Activated CD8-positive, alpha-beta T cell treated with anti-CD3 and anti-CD28 coated beads for 36 hours (primary cell): ENCODE results near the gene PLK3. TPM values are rescaled to one million over a fixed set of nuclear protein-coding genes. Genes with fewer than 3 reads are reported as not detected.

Experiments
- ATAC-seq: fragments of 200-7000 bp; cut with Tn5 transposase; one replicate; pipeline ENCODE4 v1.10.0; 2021; ENCODE audit warnings: mild to moderate bottlenecking, moderate library complexity
- CTCF ChIA-PET: fragments of 350-600 bp; sonication (Branson Sonifier 250); formaldehyde crosslinking; loops from one replicate; lab custom pipeline; 2021; ENCODE audit warnings: antibody characterized with exemption; lab: Charles Lee
- POLR2A ChIA-PET: fragments of 350-600 bp; sonication (Branson Sonifier 250); formaldehyde crosslinking; loops from one replicate; lab custom pipeline; 2021; ENCODE audit warnings: antibody characterized with exemption; lab: Charles Lee
- DNase-seq: peaks from one replicate; pipeline ENCODE4 v3.0.0-alpha.2; 2020
- H3K27ac Mint-ChIP-seq: one replicate; pipeline ENCODE4 v1.8.0; 2021; ENCODE audit warnings: mild to moderate bottlenecking, mixed read lengths
- H3K27me3 Mint-ChIP-seq: one replicate; pipeline ENCODE4 v1.8.0; 2021; ENCODE audit warnings: mixed read lengths
- H3K36me3 Mint-ChIP-seq: one replicate; pipeline ENCODE4 v1.8.0; 2021; ENCODE audit warnings: low read depth, mixed read lengths
- H3K4me1 Mint-ChIP-seq: one replicate; pipeline ENCODE4 v1.8.0; 2021; ENCODE audit warnings: low read depth, mixed read lengths
- H3K4me3 Mint-ChIP-seq: one replicate; pipeline ENCODE4 v1.8.0; 2021; ENCODE audit warnings: mild to moderate bottlenecking, moderate library complexity, mixed read lengths
- H3K9me3 Mint-ChIP-seq: one replicate; pipeline ENCODE4 v1.8.0; 2021; ENCODE audit warnings: mixed read lengths
- intact Hi-C: fragments of 100-400 bp; cut with micrococcal nuclease; formaldehyde crosslinking; loops from one replicate; pipeline ENCODE4 v1.10.0; 2022
- total RNA-seq, 2 experiments: library from RNA; stranded (reverse); gene quantifications; one replicate each; pipeline ENCODE4 v1.2.3, GENCODE V29; 2021
- TF ChIP-seq, protein P1 (sequence below): fragments of 200-600 bp; IDR thresholded peaks from one replicate; pipeline ENCODE4 v1.8.0; 2022; ENCODE audit warnings: antibody characterized with exemption, mild to moderate bottlenecking

PLK3 gene
- total RNA-seq, 2 experiments from 2014 or later, result 36.4 to 36.6 TPM

DNA sequence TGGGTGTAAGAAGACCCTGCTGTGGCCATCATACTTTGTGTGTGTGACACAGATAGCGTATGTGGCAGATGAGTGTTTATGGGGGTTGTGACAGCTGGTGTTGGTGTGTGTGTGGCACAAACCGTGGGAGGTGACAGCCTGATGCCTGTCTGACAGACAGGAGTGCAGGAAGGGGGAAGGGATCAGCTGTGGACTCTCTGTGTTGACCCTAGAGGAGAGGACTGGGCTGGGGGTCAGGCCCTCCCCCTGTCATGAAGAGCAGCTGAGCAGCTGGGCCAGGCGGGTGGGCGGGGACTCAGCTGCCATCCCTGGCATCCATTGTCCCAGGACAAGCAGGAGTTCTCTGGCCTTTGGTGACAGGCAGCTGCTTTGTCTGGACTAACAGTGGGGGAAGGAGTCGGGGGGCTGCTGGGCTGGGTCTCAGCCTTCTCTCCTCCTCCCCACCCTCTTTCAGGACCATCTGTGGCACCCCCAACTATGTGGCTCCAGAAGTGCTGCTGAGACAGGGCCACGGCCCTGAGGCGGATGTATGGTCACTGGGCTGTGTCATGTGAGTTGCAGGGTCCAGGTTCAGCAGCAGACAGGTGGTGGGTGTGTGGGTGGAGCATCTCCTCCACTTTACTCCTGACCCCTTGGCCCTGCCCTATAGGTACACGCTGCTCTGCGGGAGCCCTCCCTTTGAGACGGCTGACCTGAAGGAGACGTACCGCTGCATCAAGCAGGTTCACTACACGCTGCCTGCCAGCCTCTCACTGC is 2.3 kb downstream of the PLK3 start:
- POLR2A ChIA-PET, result interaction anchor here (1.1 to 8.3 kb wide), 6 partner anchors 10 to 79 kb away, joined by 4 to 130 read pairs (median 36); partner anchors contain the start of genes RNU5D-1 and RPS8
- Mint-ChIP-seq H3K4me1 (peaks cover 55% of the 10 kb centered on the region), H3K4me3 (peak overlapping the region; percentile 84), H3K36me3 (peaks cover 54% of the 10 kb centered on the region), H3K27ac (peak overlapping the region; percentile 87), H3K27me3 (no peaks in the 10 kb centered on the region), H3K9me3 (no peaks in the 10 kb centered on the region)
- CTCF ChIA-PET, result interaction anchor here (0.5 to 1.1 kb wide), 2 partner anchors 16 to 71 kb away, joined by 3 read pairs; no protein-coding TSS in a partner anchor
- DNase-seq (peak; percentile 42), ATAC-seq (no peak)
- intact Hi-C loops, result loop anchor here (10.0 kb wide), 1 partner anchor 502 kb away; no protein-coding TSS in a partner anchor
- TF ChIP-seq, protein P1, sequence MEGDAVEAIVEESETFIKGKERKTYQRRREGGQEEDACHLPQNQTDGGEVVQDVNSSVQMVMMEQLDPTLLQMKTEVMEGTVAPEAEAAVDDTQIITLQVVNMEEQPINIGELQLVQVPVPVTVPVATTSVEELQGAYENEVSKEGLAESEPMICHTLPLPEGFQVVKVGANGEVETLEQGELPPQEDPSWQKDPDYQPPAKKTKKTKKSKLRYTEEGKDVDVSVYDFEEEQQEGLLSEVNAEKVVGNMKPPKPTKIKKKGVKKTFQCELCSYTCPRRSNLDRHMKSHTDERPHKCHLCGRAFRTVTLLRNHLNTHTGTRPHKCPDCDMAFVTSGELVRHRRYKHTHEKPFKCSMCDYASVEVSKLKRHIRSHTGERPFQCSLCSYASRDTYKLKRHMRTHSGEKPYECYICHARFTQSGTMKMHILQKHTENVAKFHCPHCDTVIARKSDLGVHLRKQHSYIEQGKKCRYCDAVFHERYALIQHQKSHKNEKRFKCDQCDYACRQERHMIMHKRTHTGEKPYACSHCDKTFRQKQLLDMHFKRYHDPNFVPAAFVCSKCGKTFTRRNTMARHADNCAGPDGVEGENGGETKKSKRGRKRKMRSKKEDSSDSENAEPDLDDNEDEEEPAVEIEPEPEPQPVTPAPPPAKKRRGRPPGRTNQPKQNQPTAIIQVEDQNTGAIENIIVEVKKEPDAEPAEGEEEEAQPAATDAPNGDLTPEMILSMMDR, result no peak

DNA sequence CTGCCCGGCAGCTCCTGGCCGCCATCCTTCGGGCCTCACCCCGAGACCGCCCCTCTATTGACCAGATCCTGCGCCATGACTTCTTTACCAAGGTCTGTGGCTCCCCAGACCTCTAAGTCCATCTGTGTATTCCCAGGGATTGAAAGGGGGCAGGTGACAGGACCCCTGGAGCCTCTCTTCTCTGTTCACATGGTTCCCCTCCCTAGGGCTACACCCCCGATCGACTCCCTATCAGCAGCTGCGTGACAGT is 2.8 kb downstream of the PLK3 start:
- H3K36me3 Mint-ChIP-seq, result peaks cover 54% of the 10 kb centered on the region
- no peak for DNase-seq
- peak overlapping the region; percentile 84 for H3K4me3 Mint-ChIP-seq
- H3K4me1 Mint-ChIP-seq, result peaks cover 60% of the 10 kb centered on the region
- intact Hi-C loops, result loop anchor here (10.0 kb wide), 1 partner anchor 502 kb away; no protein-coding TSS in a partner anchor
- peak overlapping the region; percentile 87 for H3K27ac Mint-ChIP-seq
- ATAC-seq, result no peak
- H3K9me3 Mint-ChIP-seq, result no peaks in the 10 kb centered on the region
- TF ChIP-seq, protein P1, result no peak
- POLR2A ChIA-PET, result interaction anchor here (1.1 to 8.3 kb wide), 6 partner anchors 9 to 80 kb away, joined by 4 to 130 read pairs (median 36); partner anchors contain the start of genes RNU5D-1 and RPS8
- no peaks in the 10 kb centered on the region for H3K27me3 Mint-ChIP-seq
- CTCF ChIA-PET, result interaction anchor here (0.5 to 1.1 kb wide), 2 partner anchors 16 to 71 kb away, joined by 3 read pairs; no protein-coding TSS in a partner anchor

DNA sequence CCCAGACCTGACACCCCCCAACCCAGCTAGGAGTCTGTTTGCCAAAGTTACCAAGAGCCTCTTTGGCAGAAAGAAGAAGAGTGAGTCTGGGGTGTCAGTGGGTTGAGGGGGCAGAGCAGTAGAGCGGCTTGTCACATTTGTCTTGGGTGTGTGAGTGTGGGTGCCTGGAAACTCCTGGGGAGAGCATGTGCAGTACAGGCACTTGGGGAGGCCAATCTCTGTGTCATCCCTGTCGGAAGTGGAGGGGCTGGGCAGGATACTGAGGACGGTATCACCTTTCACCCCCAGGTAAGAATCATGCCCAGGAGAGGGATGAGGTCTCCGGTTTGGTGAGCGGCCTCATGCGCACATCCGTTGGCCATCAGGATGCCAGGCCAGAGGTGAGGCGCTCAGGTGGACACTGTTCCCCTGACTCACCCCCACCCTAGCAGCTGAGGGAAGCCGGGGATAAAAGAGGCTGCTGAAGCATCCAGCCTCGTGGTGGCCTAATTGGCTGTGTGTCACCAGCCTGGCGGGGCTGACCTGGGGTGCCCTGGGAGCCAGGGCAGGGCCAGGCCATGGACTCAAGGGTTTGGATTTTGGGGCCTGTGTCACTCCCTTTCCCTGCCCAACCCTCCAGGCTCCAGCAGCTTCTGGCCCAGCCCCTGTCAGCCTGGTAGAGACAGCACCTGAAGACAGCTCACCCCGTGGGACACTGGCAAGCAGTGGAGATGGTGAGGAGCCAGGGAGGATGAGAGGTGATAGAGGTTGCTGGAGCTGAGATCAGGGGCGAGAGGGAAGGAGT is 3.3 kb downstream of the PLK3 start:
- Mint-ChIP-seq H3K9me3 (no peaks in the 10 kb centered on the region), H3K27ac (peak overlapping the region; percentile 87), H3K36me3 (peaks cover 54% of the 10 kb centered on the region), H3K4me1 (peaks cover 65% of the 10 kb centered on the region), H3K4me3 (peak overlapping the region; percentile 84), H3K27me3 (no peaks in the 10 kb centered on the region)
- TF ChIP-seq, protein P1, result no peak
- no peak for ATAC-seq
- DNase-seq, result no peak
- intact Hi-C loops, result loop anchor here (10.0 kb wide), 1 partner anchor 501 kb away; no protein-coding TSS in a partner anchor
- CTCF ChIA-PET, result interaction anchor here (1.1 kb wide), 1 partner anchor 15 kb away, joined by 3 read pairs; no protein-coding TSS in a partner anchor
- POLR2A ChIA-PET, result interaction anchor here (1.2 to 8.3 kb wide), 5 partner anchors 11 to 80 kb away, joined by 5 to 130 read pairs (median 59); partner anchors contain the start of genes RNU5D-1 and RPS8

DNA sequence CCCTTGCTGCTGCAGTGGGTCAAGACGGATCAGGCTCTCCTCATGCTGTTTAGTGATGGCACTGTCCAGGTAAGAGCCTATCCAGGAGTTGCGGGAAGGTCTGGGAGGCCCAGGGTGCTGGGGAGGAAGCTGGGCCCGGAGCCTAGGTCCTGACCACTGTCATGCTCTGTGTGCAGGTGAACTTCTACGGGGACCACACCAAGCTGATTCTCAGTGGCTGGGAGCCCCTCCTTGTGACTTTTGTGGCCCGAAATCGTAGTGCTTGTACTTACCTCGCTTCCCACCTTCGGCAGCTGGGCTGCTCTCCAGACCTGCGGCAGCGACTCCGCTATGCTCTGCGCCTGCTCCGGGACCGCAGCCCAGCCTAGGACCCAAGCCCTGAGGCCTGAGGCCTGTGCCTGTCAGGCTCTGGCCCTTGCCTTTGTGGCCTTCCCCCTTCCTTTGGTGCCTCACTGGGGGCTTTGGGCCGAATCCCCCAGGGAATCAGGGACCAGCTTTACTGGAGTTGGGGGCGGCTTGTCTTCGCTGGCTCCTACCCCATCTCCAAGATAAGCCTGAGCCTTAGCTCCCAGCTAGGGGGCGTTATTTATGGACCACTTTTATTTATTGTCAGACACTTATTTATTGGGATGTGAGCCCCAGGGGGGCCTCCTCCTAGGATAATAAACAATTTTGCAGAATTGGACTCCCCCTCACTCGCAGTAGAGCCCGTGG is 5.3 kb downstream of the PLK3 start:
- Mint-ChIP-seq H3K27me3 (no peaks in the 10 kb centered on the region), H3K4me3 (peak overlapping the region; percentile 13)
- POLR2A ChIA-PET, result interaction anchor here (1.8 to 12.0 kb wide), 4 partner anchors 15 to 83 kb away, joined by 13 to 214 read pairs (median 156); partner anchors contain the start of genes RNU5D-1 and RPS8

More for the DNA sequence above, 5.3 kb downstream of the PLK3 start:
- intact Hi-C loops, result loop anchor here (10.0 kb wide), 1 partner anchor 499 kb away; no protein-coding TSS in a partner anchor
- H3K27ac Mint-ChIP-seq, result peak overlapping the region; percentile 87
- ATAC-seq (no peak), DNase-seq (no peak)
- peaks cover 59% of the 10 kb centered on the region for H3K36me3 Mint-ChIP-seq
- no peaks in the 10 kb centered on the region for H3K9me3 Mint-ChIP-seq
- TF ChIP-seq, protein P1, result no peak
- H3K4me1 Mint-ChIP-seq, result peaks cover 77% of the 10 kb centered on the region
- CTCF ChIA-PET, result no interaction called here
